Hepatocyte (in vitro differentiated cells): Measurements from ENCODE around the gene AP1G1. TPM values are rescaled to one million over a fixed set of nuclear protein-coding genes. Genes with fewer than 3 reads are reported as not detected.

Experiments
- DNase-seq: peaks from one replicate; pipeline ENCODE4 v3.0.0-alpha.2; 2016; ENCODE audit warnings: low spot score
- H2AFZ ChIP-seq: fragments of 200-600 bp; sonication (generic); 2 replicates; pipeline ENCODE4 v1.6.0; 2016; ENCODE audit warnings: antibody characterized with exemption, mild to moderate bottlenecking
- H3K27ac ChIP-seq: fragments of 200-600 bp; sonication (generic); 2 replicates; pipeline ENCODE4 v1.5.1; 2016; ENCODE audit warnings: mild to moderate bottlenecking
- H3K27me3 ChIP-seq: fragments of 200-600 bp; sonication (generic); 2 replicates; pipeline ENCODE4 v1.6.1; 2016
- H3K36me3 ChIP-seq: fragments of 200-600 bp; sonication (generic); replicated peaks from 2 replicates; pipeline ENCODE4 v1.5.1; 2016; ENCODE audit warnings: low read depth; ENCODE audit not compliant: insufficient read depth
- H3K4me1 ChIP-seq: fragments of 200-600 bp; sonication (generic); 2 replicates; pipeline ENCODE4 v1.5.1; 2016; ENCODE audit warnings: mild to moderate bottlenecking, moderate library complexity; ENCODE audit not compliant: insufficient read depth
- H3K4me2 ChIP-seq: fragments of 200-600 bp; sonication (generic); 2 replicates; pipeline ENCODE4 v1.6.0; 2016
- H3K4me3 ChIP-seq: fragments of 200-600 bp; sonication (generic); 2 replicates; pipeline ENCODE4 v1.5.1; 2016; ENCODE audit warnings: mild to moderate bottlenecking
- H3K79me2 ChIP-seq: fragments of 200-600 bp; sonication (generic); 2 replicates; pipeline ENCODE4 v1.6.0; 2017; ENCODE audit warnings: mild to moderate bottlenecking
- H3K9me2 ChIP-seq: fragments of 200-600 bp; sonication (generic); replicated peaks from 2 replicates; pipeline ENCODE4 v1.6.0; 2017; ENCODE audit warnings: mild to moderate bottlenecking; ENCODE audit not compliant: insufficient read depth
- H3K9me3 ChIP-seq: fragments of 200-600 bp; sonication (generic); 2 replicates; pipeline ENCODE4 v1.5.1; 2016; ENCODE audit warnings: low read depth, mild to moderate bottlenecking
- H4K20me1 ChIP-seq: fragments of 200-600 bp; sonication (generic); 2 replicates; pipeline ENCODE4 v1.6.0; 2016; ENCODE audit warnings: mild to moderate bottlenecking; ENCODE audit not compliant: insufficient read depth, poor library complexity, severe bottlenecking
- EZH2 ChIP-seq: fragments of 200-600 bp; sonication (generic); IDR thresholded peaks from 2 replicates; pipeline ENCODE4 v1.6.1; 2016; ENCODE audit warnings: antibody characterized with exemption, mild to moderate bottlenecking, borderline replicate concordance
- EZH2phosphoT487 ChIP-seq: fragments of 200-600 bp; sonication (generic); IDR thresholded peaks from one replicate; pipeline ENCODE4 v1.6.1; 2018; ENCODE audit warnings: antibody characterized with exemption, mild to moderate bottlenecking, low read depth, moderate library complexity; ENCODE audit not compliant: unreplicated experiment, severe bottlenecking
- WGBS: methylation state at CpG from one replicate; pipeline ENCODE4 v1.1.6; 2016; ENCODE audit warnings: low lambda C conversion rate; ENCODE audit errors: missing lambda C conversion rate; 5-methylcytosine and 5-hydroxymethylcytosine counted together
- polyA plus RNA-seq: library from polyadenylated mRNA; unstranded; fragments of >200 nt; fragmentation: Nextera tagmentation; extraction: Ambion mirVana; gene quantifications from 2 replicates; pipeline ENCODE4 v1.2.1, GENCODE V29; 2016
- total RNA-seq: library from RNA; depleted of rRNA; stranded (reverse); fragments of >200 nt; gene quantifications from 2 replicates; pipeline ENCODE4 v1.2.3, GENCODE V29; 2014
- TF ChIP-seq, protein P1 (sequence below): fragments of 200-600 bp; sonication (generic); IDR thresholded peaks from 2 replicates; pipeline ENCODE4 v1.5.1; 2016; ENCODE audit warnings: antibody characterized with exemption, mild to moderate bottlenecking; ENCODE audit not compliant: poor library complexity

The AP1G1 gene
- total and polyA plus RNA-seq, 2 experiments from 2014 or later = 28.3 to 96.2 TPM

DNA sequence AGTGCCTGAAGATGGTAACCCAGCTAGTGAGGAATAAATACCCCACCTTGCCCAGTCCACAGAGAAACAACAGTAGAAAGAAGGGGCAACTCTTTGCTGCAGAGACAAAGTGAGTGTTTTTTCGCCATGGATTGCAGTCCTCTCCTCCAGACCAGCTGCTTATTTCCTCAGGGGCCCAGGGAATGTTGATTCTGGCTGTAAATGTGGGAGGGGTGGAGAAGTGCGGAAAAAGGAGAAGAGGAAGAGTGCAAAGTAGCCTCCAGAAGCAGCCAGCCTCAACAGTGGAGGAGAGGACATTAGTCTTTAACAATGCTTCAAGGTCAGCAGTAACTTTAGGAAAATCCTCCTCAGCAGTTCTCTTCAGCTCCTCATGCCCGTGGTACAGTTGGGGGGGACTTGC, 76.0 kb downstream of the AP1G1 start:
- H3K27ac ChIP-seq = no peak overlapping the region
- H3K4me3 ChIP-seq = no peak overlapping the region
- H3K4me2 ChIP-seq = no peak overlapping the region
- H3K27me3 ChIP-seq = no peaks in the 10 kb centered on the region
- no peaks in the 10 kb centered on the region for H3K9me2 ChIP-seq
- H3K9me3 ChIP-seq = no peaks in the 10 kb centered on the region
- H3K4me1 ChIP-seq = no peaks in the 10 kb centered on the region
- DNase-seq = no peak
- H3K36me3 ChIP-seq = peaks cover 7% of the 10 kb centered on the region
- no peak overlapping the region for H2AFZ ChIP-seq
- 88% methylated on average over 3 of the region's 3 CpGs for WGBS
- no peaks in the 10 kb centered on the region for H4K20me1 ChIP-seq
- H3K79me2 ChIP-seq = no peaks in the 10 kb centered on the region
- no peak for TF ChIP-seq EZH2
- TF ChIP-seq EZH2phosphoT487 = no peak
- TF ChIP-seq, protein P1, sequence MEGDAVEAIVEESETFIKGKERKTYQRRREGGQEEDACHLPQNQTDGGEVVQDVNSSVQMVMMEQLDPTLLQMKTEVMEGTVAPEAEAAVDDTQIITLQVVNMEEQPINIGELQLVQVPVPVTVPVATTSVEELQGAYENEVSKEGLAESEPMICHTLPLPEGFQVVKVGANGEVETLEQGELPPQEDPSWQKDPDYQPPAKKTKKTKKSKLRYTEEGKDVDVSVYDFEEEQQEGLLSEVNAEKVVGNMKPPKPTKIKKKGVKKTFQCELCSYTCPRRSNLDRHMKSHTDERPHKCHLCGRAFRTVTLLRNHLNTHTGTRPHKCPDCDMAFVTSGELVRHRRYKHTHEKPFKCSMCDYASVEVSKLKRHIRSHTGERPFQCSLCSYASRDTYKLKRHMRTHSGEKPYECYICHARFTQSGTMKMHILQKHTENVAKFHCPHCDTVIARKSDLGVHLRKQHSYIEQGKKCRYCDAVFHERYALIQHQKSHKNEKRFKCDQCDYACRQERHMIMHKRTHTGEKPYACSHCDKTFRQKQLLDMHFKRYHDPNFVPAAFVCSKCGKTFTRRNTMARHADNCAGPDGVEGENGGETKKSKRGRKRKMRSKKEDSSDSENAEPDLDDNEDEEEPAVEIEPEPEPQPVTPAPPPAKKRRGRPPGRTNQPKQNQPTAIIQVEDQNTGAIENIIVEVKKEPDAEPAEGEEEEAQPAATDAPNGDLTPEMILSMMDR = no peak

DNA sequence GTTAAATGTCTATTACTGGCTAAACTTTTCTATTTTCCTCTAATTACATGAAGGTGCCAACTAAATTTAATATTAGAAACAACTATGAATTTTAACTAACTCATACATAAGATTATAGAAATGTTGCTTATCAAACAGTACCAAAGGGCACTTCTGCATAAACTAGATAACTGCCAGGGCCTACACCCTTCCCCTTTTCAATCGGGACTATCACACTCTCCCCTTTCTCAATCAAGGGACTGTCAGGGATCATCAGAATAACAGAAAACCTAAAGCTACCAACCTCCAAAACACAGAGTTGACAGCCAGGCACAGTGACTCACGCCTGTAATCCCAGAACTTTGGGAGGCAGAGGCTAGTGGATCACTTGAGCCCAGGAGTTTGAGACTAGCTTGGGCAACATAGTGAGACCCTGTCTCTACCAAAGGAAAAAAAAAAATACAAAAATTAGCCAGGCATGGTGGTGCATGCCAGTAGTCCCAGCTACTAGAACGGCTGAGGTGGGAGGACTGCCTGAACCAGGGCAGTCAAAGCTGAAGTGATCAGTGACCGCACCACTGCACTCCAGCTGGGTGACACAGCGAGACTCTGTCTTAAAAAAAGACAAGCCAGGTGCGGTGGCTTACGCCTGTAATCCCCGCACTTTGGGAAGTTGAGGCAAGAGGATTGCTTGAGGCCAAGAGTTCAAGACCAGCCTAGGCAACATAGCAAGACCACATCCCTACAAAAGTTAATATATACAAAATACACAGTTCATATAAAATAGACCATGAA, 80.9 kb downstream of the AP1G1 start:
- no peak overlapping the region for H3K27ac ChIP-seq
- TF ChIP-seq EZH2phosphoT487 (no peak), EZH2 (no peak)
- TF ChIP-seq, protein P1 = no peak

DNA sequence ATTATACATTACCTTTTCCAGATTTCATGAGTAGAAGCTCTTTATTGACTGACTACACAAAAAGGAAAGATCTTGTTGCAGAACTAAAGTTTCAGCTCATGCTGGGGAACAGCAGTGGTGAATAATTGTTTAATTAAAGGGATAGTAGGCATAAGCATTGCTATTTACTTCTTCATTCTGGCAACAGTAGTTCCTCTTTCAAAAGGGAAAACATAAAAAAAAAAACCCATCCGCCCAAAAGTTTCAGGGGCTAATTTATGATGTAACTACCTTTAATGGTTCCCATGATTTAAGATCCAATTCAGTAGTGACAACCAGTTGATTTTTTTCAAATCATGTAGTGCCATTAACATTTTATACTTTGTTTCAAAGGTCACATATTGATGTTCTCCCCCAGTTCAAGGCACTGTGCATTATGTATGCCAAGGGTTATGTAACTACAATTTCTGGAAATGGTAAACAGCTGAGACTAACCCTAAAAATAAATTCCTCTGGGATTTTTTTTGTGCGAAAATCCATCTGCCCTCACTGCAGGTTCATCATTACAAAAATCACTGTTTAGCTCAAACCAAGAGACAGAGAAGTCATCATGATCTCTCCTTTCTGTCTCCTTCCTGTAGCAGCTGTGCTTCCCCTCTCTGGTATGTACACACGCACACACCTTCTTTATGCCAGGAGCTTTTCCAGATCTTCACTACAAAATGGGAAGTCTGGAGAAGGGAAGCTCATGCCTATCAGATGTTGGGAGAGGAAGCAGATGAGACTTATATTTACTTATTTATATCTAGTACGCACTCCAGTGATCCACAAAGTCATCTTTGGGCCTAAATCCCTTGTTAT, 81.9 kb downstream of the AP1G1 start:
- Histone ChIP-seq H3K27ac (no peak overlapping the region), H3K9me3 (no peaks in the 10 kb centered on the region), H3K79me2 (peaks cover 8% of the 10 kb centered on the region), H3K4me2 (no peak overlapping the region), H3K27me3 (no peaks in the 10 kb centered on the region), H2AFZ (no peak overlapping the region), H3K9me2 (no peaks in the 10 kb centered on the region), H3K36me3 (peaks cover under 1% of the 10 kb centered on the region), H3K4me1 (peaks cover 8% of the 10 kb centered on the region), H3K4me3 (no peak overlapping the region), H4K20me1 (peaks cover 2% of the 10 kb centered on the region)
- 90% methylated on average over 4 of the region's 4 CpGs for WGBS
- no peak for TF ChIP-seq EZH2
- no peak for TF ChIP-seq EZH2phosphoT487
- TF ChIP-seq, protein P1 = no peak
- DNase-seq = no peak

More for the DNA sequence above, 80.9 kb downstream of the AP1G1 start:
- H4K20me1 ChIP-seq = no peaks in the 10 kb centered on the region
- H3K79me2 ChIP-seq = no peaks in the 10 kb centered on the region
- no peak for DNase-seq
- WGBS = 85% methylated on average over 8 of the region's 8 CpGs
- H3K9me3 ChIP-seq = no peaks in the 10 kb centered on the region
- H3K9me2 ChIP-seq = no peaks in the 10 kb centered on the region
- no peaks in the 10 kb centered on the region for H3K27me3 ChIP-seq
- no peak overlapping the region for H3K4me3 ChIP-seq
- no peak overlapping the region for H2AFZ ChIP-seq
- no peaks in the 10 kb centered on the region for H3K4me1 ChIP-seq
- H3K36me3 ChIP-seq = peaks cover 7% of the 10 kb centered on the region
- no peak overlapping the region for H3K4me2 ChIP-seq
